Hypothalamus (tissue), 51 donors: ENCODE results near the gene C11orf68.

Source experiments
- DNase-seq, 51 donors: peaks; one replicate each; lab custom pipeline; 2025; lab: John Stamatoyannopoulos, UW

The C11orf68 gene

GRCh38 chr11:65945430-65945911 is 26.6 kb upstream of the C11orf68 start, which contains the start of gene TSGA10IP:
TSGA10IP (plus strand) TSS chr11:65945480; CDS start chr11:65945676, 196 bp downstream.
- DNase-seq, result peak in 1 of 51 donors; percentile 10

DNA sequence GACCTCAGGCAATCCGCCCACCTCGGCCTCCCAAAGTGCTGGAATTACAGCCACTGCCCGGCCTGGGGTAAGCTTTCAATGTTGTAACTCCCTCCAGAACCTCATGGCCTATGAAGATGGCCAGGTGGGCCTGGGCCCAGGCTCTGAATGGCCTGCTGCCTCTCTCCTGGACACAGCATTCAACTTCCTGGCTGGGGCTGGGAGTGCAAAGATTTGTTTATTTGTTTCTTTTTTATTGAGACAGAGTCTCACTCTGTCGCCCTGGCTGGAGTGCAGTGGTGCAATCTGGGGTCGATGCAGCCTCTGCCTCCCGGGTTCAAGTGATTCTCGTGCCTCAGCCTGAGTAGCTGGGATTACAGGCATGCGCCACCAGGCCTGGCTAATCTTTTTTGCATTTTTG is 25.9 kb upstream of the C11orf68 start:
- DNase-seq, result no peak

GRCh38 chr11:65944191-65944590 is 25.3 kb upstream of the C11orf68 start:
- no peak for DNase-seq

- no peak for DNase-seq
Observed at GRCh38 chr11:65942531-65942930, 23.7 kb upstream of the C11orf68 start.

GRCh38 chr11:65941720-65942310 is 23.0 kb upstream of the C11orf68 start:
- no peak for DNase-seq

GRCh38 chr11:65937766-65938165 is 18.9 kb upstream of the C11orf68 start:
- DNase-seq, result no peak

GRCh38 chr11:65934014-65934413 is 15.2 kb upstream of the C11orf68 start:
- DNase-seq, result no peak

DNA sequence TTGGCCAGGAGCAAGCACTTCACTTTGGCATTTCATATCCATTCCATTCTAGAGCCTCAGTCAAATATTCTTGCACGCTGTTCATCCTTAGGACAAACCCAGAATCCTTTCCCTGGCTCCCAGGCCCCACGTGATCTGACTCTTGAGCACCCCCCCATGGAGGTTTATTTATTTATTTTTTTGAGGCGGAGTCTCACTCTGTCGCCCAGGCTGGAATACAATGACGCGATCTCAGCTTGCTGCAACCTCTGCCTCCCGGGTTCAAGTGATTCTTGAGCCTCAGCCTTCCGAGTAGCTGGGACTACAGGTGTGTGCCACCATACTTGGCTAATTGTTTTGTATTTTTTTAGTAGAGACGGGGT is 13.7 kb upstream of the C11orf68 start:
- no peak for DNase-seq

DNA sequence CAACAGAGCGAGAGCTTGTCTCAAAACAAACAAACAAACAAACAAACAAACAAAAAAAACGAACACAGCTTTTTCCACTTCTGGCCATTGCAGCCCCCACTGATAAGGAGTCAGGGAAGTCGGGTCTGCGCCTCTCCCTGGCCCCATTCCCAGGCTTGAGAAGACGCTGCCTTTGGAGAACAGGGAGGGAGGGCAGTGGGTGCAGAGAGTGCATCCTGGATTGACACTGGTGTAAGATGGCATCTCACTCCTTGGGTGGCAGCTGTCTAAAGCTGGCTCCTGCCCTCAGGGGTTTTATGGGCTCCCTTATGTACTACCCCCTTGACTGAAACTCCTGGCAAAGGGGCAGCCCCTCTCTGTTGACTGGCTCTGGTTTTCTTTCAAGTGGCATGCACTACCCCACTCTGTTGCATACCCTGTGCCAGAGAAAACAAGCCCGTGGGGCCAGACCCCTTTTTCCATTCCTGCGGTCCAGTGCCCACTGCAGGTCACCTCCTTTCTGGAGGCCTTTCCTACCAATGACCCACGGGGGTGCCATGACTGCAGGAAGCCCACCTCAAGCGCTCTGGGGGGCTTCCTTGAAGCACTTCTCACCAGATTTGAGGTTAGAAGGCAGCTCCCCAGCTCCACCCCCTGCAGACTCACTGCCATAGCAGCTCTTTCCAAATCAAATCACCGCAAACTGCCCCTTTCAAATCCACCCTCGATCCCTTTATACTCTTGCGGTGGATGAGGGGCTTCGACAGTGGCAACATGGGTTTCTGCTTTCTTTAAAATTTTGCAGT is 13.1 kb upstream of the C11orf68 start:
- no peak for DNase-seq

- no peak for DNase-seq
Observed at GRCh38 chr11:65928667-65929066, 9.8 kb upstream of the C11orf68 start.

GRCh38 chr11:65927904-65928397 is 9.1 kb upstream of the C11orf68 start:
- DNase-seq, result peak in 3 of 51 donors; percentile 7 to 31 (median 14)

DNA sequence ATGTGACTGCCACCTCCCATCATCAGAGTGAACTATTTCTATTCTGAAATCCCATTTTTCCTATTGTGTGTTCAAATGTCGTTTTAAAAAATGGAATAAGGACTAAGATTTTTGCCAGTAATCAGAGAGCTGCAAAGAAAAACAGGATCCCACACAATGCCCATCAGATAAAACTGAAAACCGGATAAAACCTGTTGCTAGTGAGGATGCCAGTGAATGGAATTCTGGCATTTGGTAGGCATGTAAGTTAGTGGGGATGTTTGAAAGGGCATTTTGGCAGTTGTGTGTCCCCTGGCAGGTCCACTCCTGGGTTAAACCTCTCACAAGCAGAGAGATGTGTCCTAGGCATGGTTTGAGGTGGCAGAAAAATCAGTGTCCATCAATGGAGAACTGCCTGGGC is 6.5 kb upstream of the C11orf68 start:
- DNase-seq, result no peak

DNA sequence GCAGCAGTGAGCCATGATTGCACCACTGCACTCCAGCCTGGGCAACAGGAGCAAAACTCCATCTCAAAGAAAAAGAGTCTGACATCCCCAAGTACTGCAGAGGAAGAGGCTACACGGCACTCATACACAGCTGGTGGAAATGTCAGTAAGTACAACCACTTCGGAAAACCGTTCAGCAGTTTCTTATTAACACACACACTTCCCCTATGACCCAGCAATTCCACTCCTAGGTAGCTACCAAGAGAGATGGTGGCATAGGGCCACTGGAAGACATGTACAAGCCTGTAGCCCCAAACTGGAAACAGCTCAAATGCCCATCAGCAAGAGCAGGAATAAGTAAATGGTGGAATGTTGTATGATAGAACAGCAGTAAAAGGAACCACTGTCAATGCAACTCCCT is 3.7 kb upstream of the C11orf68 start:
- DNase-seq, result no peak

DNA sequence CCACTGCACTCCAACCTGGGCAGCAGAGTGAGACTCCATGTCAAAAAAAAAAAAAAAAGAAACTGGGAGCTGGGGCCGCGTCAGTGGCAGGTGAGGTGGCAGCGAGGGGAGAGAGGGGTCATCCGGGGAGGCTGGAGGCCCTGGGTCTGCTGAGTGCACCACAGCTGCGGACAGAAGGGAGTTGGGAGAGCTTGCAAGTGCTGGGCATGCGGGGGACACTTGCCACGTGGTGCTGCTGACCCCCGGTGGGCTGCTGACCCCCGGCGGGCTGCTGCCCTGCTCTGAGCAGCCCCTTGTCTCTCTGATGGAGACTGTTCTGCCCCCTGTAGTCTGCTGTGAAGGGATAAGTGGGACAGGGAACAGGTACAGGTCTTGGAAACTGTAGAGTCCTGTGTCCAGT is 3.0 kb upstream of the C11orf68 start:
- no peak for DNase-seq

GRCh38 chr11:65921033-65921555 is 2.2 kb upstream of the C11orf68 start:
- no peak for DNase-seq

DNA sequence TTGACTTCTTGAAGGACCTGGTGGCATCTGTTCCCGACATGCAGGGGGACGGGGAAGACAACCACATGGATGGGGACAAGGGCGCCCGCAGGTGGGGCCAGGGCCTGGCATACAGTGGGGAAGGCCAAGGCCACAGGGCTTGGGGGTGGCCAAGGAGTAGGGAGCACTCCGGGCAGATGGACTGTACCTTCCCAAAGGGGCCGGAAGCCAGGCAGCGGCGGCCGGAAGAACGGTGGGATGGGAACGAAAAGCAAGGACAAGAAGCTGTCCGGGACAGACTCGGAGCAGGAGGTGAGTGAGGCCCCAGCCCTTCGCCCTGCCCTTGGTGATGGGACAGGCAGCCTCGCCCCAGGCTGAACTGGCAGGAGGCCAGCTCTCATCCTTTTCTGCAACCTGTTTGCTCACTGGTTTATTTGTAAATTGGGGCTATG is 1.5 kb upstream of the C11orf68 start:
- no peak for DNase-seq

GRCh38 chr11:65919573-65920371 is 910 bp upstream of the C11orf68 start:
- DNase-seq, result peak in 15 of 51 donors; percentile 34 to 71 (median 48)

DNA sequence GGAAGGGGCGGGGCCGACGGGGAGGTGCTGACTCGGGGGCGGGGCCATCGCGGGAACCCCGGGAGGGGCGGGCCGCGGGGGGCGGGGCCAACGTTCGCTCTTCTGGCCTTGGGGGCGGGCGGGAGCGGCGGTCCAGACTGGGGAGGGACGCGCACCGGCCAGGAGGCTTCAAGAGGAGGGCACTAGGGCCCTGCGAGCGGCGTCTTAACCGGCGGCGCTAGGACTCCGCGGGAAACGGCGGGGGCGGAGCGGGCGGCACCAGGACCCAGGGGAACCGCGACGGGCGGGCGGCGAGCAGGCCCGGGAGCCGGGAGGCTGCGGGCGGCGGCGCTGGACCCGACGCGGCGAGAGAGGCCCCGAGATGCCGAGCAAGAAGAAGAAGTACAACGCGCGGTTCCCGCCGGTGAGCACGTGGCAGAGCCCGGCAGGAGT is 295 bp upstream of the C11orf68 start, which contains the start of gene DRAP1:
Gene DRAP1 (plus strand): TSS at position 286 of the 432 bp plus-strand sequence. CDS start 76 bp downstream, at position 362.
- DNase-seq, result peak; percentile 38 to 100 (median 99)

DNA sequence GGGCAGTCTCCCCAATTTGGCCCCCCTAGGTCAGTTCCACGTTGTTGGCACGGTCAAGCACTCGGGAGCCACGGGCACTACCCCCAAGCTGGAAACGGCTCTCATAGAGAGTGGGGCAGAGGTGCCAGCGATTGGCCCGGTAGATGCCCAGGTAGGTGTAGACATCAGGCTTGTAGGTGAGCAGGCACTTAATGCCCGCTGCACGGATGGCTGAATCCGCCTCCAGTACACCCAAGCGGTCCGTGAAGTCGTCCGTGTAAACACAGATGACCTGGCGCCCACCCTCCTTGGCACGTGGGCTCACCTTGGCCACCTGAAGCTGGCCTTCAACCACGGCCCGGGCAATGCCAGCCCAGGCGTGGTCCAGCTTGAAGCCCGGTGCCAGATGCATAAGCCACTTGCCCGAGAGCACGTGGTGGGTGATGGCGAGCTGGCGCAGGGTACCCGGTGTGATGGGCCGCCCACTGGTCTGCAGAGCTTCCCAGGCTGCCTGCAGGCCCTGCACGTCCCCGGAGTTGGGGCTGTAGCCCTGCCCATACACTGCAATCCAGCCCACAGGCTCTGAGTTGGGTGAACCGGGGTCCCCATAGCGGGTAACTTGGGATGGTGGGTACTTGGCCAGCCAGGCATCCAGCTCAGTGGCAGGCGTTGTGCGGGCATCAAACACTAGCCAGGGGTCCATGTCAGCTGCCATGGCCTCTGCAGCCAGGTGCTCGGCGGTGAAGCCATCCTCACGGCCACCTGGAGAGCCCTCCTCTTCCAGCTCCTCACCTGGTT is 1.2 kb downstream of the C11orf68 start:
- DNase-seq, result no peak

GRCh38 chr11:65917077-65917433 is 1.8 kb downstream of the C11orf68 start:
- no peak for DNase-seq
